Measurements from ENCODE around the gene PTEN.

DNA sequence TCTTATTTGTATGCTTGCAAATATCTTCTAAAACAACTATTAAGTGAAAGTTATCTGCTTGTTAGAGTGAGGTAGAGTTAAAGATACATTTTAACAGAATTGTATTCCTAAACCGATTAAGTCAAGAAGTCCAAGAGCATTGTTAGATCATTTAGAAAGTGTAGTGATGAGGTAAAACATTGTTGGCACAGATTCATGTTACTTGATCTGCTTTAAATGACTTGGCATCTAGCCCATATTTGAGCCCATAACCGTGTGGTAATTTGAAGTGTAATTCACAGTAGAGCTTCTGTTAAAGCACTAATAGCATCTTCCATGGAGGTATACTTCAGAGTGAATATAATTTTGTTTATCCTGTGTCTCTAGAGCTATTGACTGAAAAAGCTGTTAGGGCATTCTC, 62.1 kb downstream of the PTEN start:
- TF ChIP-seq, protein P1, sequence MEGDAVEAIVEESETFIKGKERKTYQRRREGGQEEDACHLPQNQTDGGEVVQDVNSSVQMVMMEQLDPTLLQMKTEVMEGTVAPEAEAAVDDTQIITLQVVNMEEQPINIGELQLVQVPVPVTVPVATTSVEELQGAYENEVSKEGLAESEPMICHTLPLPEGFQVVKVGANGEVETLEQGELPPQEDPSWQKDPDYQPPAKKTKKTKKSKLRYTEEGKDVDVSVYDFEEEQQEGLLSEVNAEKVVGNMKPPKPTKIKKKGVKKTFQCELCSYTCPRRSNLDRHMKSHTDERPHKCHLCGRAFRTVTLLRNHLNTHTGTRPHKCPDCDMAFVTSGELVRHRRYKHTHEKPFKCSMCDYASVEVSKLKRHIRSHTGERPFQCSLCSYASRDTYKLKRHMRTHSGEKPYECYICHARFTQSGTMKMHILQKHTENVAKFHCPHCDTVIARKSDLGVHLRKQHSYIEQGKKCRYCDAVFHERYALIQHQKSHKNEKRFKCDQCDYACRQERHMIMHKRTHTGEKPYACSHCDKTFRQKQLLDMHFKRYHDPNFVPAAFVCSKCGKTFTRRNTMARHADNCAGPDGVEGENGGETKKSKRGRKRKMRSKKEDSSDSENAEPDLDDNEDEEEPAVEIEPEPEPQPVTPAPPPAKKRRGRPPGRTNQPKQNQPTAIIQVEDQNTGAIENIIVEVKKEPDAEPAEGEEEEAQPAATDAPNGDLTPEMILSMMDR (IDR thresholded peaks at IDR 0.05; ENCODE audit: insufficient read depth, low read depth, low read length): no peak
- TF ChIP-seq EZH2 (IDR thresholded peaks at IDR 0.05; ENCODE audit: insufficient read depth, low read length): no peak
